GM18511 (cell line): ENCODE results near the gene RIPOR3.
"Not testable (repeated sequence)": the region's sequence is repeated elsewhere in the genome, so short reads cannot be mapped to it uniquely, and the experiment has no call there.

Source experiments
- ATAC-seq: cut with Tn5 transposase; IDR thresholded peaks from one replicate; pipeline ENCODE4 v1.9.1; 2021; ENCODE audit warnings: mild to moderate bottlenecking, moderate library complexity; ENCODE audit not compliant: unreplicated experiment

RIPOR3 gene

DNA sequence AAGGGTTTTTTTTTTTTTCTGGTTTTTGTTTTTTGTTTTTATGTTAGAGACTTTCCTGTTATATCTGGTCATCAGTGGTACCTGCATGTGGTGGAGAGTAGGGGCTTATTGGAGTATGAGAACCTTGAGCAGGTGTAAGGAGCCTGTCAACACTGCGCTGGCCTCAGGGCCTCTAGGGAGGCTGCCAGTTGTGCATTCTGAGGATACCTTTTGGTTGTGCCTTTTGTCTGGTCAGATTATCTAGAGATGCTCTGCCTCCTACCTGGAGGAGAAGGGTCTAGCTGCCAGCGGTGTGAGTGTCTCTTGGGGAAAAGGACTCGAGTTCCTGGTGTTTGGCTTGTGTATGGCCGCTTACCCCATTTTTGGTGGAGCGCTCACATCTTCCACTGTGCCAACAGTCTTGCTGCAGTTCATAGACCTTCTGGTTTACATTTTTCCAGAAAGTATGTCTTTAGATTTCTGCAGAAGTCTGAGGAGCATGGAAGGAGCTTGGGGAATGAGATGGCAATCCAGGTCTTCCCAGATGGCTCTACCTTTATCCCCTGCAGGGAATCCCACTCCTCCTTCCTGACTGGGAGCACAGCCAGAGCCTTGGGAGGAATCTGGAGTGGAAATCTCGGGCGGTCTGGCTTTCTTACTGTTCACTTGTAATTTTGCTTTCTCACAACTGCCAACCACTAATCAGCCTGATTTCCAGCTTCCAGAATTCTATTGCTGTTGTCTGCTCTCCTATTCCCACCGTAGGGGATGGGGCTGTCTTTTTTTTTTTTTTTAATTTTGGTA, 131.3 kb downstream of the RIPOR3 start:
- ATAC-seq = no peak

DNA sequence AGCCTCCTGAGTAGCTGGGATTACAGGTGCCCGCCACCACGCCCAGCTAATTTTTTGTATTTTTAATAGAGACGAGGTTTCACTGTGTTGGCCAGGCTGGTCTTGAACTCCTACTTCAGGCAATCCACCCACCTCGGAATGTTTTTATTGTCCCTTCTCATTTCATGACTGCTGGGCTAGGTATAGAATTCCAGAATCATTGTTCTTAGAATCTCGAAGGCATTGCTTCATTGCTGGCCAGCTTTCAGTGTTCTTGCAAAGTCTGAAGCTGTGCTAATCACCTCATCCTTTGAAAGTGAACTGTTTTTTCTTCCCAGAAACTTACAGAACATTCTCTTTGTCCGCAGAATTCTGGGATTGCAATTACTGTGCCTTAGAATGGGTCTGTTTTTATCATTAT, 132.2 kb downstream of the RIPOR3 start:
- no peak for ATAC-seq

DNA sequence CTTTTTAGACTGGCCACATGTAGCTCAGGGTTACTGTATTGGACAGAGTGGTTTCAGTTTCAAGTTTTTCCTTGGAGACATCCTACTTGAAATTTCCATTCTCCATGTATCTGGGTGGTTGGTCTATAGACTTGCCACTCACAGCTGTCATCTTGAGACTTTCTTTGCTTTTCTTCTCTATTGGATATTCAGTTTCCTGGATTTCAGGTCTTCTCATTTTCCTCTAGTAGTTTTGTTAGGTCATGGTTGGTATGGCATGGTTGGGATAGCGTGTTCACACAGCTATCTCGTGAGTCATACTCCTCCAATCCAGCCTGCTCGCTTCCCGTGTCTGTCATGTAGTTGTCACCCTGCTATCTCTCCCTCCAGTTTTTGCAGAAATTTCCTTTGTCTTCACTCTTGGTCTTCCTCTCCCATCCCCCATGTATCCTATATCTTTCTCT, 132.8 kb downstream of the RIPOR3 start:
- ATAC-seq = no peak

- no peak for ATAC-seq
Observed at GRCh38 chr20:50557549-50558134, 133.7 kb downstream of the RIPOR3 start.

- ATAC-seq = no peak
Observed at GRCh38 chr20:50555662-50556061, 135.7 kb downstream of the RIPOR3 start.

GRCh38 chr20:50554694-50555579, 136.4 kb downstream of the RIPOR3 start:
- ATAC-seq = no peak

- no peak for ATAC-seq
Observed at GRCh38 chr20:50552979-50553378, 138.4 kb downstream of the RIPOR3 start.

DNA sequence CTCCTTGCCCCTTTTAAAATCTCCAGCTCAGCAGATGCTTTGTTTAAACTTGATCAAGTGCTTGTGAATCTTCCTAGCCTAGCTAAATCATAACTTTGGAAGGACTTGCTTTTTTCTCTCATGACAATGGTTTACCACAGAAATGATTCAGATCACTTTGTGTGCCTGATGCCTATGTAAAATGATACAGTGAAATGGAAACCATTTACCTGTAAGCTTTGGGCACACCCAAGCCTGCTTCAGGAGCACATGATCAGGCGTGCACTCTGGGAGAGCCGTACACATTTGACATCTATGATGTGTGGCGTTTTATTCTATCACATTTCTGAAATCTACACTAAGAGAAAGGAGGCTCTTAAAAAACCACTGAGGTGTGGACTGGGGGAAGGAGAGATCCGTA, 140.1 kb downstream of the RIPOR3 start:
- ATAC-seq = no peak

- ATAC-seq = no peak
Observed at GRCh38 chr20:50550531-50550930, 140.8 kb downstream of the RIPOR3 start.

DNA sequence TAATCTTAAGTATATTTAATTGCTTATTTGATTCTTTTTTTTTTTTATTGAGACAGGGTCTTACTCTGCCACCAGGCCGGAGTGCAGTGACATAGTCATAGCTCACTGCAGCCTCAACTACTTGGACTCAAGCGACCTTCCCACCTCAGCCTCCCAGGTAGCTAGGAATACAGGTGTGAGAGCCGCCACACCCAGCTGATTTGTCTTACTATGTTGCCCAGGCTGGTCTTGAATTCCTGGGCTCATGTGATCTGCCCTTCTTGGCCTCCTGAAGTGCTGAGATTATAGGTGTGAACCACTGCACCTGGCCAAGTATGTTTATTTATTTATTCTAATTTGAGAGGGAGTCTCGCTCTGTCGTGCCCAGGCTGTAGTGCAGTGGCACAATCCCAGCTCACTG, 142.9 kb downstream of the RIPOR3 start:
- ATAC-seq = no peak

DNA sequence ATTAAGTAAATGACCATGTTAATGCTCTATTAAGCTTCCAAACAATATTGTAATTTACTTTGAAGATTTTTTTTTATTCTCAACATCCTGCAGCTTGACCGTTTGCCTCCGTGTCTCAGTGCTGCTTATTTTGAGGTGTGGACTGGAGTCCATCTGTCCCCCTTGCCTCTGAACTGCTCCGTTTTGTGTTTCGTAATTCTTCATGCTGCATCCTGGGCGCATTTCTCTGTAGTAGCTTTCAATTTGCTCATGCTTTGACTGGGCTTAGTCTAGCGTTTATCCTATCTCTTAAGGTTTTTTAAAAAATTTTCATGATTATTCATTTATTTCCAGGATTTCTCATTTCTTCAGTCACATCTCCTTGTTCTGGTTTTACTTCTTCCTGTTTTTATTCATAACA, 143.4 kb downstream of the RIPOR3 start:
- ATAC-seq = no peak

- ATAC-seq = peak; percentile 53
Observed at GRCh38 chr20:50546729-50547314, 144.5 kb downstream of the RIPOR3 start.

DNA sequence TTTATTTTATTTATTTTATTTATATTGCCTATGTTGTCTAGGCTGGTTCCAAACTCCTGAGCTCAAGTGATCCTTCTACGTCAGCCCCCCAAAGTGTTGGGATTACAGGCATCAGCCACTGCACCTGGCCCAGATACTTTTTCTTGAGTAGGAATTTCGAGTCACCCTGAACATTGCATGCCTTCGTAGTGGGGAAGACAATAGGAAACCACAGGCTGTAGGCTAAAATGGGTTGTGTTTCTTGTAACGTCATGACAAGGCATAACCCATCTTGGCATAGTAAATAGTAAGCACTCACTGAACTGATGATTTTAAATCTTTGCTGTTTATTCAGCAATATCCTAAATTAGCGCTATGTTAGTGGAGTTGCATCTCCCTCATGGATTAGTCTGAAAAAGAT, 146.2 kb downstream of the RIPOR3 start:
- no peak for ATAC-seq

DNA sequence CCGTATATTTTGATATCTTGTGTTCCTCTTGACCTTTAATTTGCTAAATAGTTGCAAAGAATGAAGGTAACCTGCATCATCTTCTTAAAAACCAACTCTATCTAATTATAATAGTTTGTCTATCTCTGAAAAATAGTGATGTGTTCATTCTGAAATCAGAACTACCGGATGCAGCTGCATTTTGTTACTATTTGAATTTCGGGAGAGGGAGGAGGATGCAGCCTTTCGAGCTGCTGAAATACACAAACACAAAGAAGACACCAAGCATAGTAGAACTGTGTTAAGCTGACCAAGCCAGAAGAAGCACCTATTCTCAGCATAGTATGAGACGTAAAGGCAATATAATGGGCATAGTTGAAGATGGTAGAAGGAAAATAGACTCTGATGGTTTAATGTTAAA, 148.0 kb downstream of the RIPOR3 start:
- ATAC-seq = no peak

GRCh38 chr20:50541606-50542041, 149.7 kb downstream of the RIPOR3 start:
- ATAC-seq = peak; percentile 65

DNA sequence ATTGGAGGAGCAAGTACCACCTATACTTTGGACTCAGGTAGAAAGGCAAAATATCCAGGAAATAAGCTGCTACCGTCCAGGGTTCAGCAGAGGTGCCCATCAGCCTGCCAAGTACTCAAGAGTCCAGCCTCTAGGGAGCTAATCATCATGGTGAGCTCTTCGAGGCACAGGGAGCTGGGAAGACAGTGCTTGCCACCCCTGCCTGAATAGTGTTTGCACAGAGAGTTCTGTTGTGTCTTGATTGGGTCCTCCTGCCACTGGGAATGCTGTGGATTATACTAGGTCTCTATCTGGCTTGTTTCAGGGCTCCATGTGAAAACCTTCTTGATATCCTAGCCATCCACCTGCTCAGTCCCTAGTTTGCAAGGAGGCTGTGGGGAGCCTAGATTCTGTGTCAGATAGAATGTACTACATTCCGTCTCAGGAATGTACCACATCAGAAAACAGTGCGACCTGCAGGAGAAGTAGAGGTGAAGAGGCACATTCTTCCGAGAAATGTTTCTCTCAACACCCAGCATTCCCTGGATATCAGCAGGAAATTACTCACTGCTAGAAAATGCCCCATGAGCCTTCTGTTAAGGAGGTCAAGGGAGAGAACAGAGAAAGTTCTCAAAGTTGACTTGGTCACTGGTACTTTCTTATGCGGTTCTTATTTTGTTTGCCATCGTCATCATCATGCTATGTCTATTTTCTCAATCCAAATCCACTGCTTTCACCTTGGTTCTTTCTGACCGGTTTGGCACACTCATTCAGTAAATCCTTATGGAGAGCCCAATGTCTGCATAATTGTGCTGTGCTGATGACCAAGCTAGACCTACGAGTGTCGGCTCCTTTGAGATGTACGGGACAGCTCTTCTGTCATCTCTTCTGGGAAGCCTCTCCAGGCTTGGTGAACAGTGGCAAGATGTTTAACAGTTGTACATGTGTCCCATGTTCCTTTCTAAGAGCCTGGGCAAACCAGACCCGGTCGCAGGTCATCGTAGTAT, 150.4 kb downstream of the RIPOR3 start:
- ATAC-seq = no peak

DNA sequence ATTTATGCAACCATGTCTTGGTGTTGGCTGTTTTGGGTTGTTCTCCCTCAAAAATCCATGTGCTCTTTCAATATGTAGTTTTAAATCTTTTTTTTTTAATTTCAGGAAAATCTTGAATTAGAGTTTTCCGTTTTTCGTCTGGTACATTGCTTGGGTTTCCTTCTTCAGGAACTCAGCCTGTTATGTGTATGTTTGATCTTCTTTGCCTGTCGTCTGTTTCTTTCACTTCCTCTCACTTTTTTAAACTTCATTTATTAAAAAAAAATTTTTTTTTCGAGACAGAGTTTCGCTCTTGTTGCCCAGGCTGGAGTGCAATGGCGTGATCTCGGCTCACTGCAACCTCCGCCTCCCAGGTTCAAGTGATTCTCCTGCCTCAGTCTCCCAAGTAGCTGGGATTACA, 151.5 kb downstream of the RIPOR3 start:
- ATAC-seq = not testable (repeated sequence)

DNA sequence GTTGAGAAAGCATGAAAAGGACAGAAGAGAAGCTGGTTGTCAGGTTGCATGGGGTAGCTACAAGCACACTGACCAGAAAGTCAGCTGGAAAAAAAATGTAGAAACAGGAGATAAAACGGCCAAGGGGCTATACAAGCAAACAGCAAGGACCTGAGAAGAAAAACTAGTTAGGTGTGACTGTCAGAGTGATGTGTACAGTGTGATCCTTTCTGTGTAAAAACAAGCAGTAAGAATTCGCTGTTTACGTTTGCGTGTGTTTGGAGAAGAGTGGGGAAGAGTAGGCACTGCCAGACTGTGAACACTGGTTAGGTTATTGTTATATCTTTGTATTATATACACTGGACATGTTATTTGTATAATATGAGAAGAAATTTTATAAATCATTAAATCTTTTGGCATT, 153.1 kb downstream of the RIPOR3 start:
- ATAC-seq = no peak

- ATAC-seq = no peak
Observed at GRCh38 chr20:50537546-50538201, 153.7 kb downstream of the RIPOR3 start.
